IMR-90 (cell line): ENCODE results near the gene SHE. TPM values are rescaled to one million over a fixed set of nuclear protein-coding genes. Genes with fewer than 3 reads are reported as not detected.

ENCODE experiments used
- ATAC-seq: fragments of 200-7000 bp; cut with Tn5 transposase; 2 replicates; pipeline ENCODE4 v1.9.1; 2020; ENCODE audit warnings: low read depth, mild to moderate bottlenecking, moderate library complexity
- BruUV-seq: library from RNA; stranded (reverse); fragments of 400-500 nt; replicated peaks from 2 replicates; lab custom pipeline; 2021; lab: Mats Ljungman, UMichigan
- CTCF ChIA-PET: fragments of 300-600 bp; formaldehyde crosslinking; extraction: SDS; loops from one replicate; lab custom pipeline; 2021; ENCODE audit warnings: antibody characterized with exemption; lab: Yijun Ruan, JAX
- POLR2A ChIA-PET: fragments of 300-600 bp; sonication (Branson Sonifier 250); formaldehyde crosslinking; loops from one replicate; lab custom pipeline; 2022; ENCODE audit warnings: antibody characterized with exemption; ENCODE audit not compliant: unreplicated experiment; lab: Charles Lee
- DNase-seq: peaks from one replicate; pipeline ENCODE4 v3.0.0; 2013
- H2AFZ ChIP-seq: replicated peaks from 2 replicates; pipeline ENCODE3; 2013; ENCODE audit warnings: low read length, mild to moderate bottlenecking; ENCODE audit not compliant: poor library complexity
- H2AK5ac ChIP-seq: 2 replicates; pipeline ENCODE4 v1.6.1; 2013; ENCODE audit warnings: low read depth, low read length, inconsistent platforms
- H2AK9ac ChIP-seq: replicated peaks from 2 replicates; pipeline ENCODE3; 2013; ENCODE audit warnings: mild to moderate bottlenecking, low read depth, low read length, moderate library complexity; ENCODE audit not compliant: poor library complexity
- H2BK120ac ChIP-seq: 2 replicates; pipeline ENCODE4 v1.6.1; 2013; ENCODE audit warnings: low read depth, low read length, inconsistent platforms
- H2BK15ac ChIP-seq: 3 replicates; pipeline ENCODE4 v1.6.1; 2013; ENCODE audit warnings: low read depth, low read length, inconsistent platforms
- H2BK20ac ChIP-seq: 2 replicates; pipeline ENCODE4 v1.6.1; 2013; ENCODE audit warnings: low read depth, mild to moderate bottlenecking, inconsistent platforms, low read length, moderate library complexity
- H2BK5ac ChIP-seq: 2 replicates; pipeline ENCODE4 v1.6.1; 2013; ENCODE audit warnings: mild to moderate bottlenecking, low read depth, low read length, inconsistent platforms; ENCODE audit not compliant: poor library complexity, severe bottlenecking
- H3K14ac ChIP-seq: replicated peaks from 2 replicates; pipeline ENCODE4 v1.6.1; 2013; ENCODE audit warnings: low read depth, low read length, inconsistent platforms
- H3K18ac ChIP-seq: 2 replicates; pipeline ENCODE4 v1.6.1; 2013; ENCODE audit warnings: low read depth, low read length, control low read depth
- H3K23ac ChIP-seq: 2 replicates; pipeline ENCODE4 v1.6.1; 2013; ENCODE audit warnings: low read depth, low read length, inconsistent platforms
- H3K27ac ChIP-seq: 2 replicates; pipeline ENCODE4 v1.5.1; 2013; ENCODE audit warnings: mild to moderate bottlenecking, control low read depth, low read length; ENCODE audit not compliant: insufficient read depth
- H3K27me3 ChIP-seq: 2 replicates; pipeline ENCODE4 v1.6.1; 2013; ENCODE audit warnings: low read length; ENCODE audit not compliant: control insufficient read depth, insufficient read depth
- H3K36me3 ChIP-seq: 2 replicates; pipeline ENCODE4 v1.6.1; 2013; ENCODE audit warnings: low read length, mixed read lengths; ENCODE audit not compliant: control insufficient read depth, insufficient read depth
- H3K4ac ChIP-seq: 2 replicates; pipeline ENCODE4 v1.6.1; 2013; ENCODE audit warnings: low read depth, low read length, inconsistent platforms
- H3K4me1 ChIP-seq: 2 replicates; pipeline ENCODE4 v1.6.1; 2013; ENCODE audit warnings: low read length, mixed read lengths; ENCODE audit not compliant: control insufficient read depth, insufficient read depth
- H3K4me2 ChIP-seq: 2 replicates; pipeline ENCODE4 v1.6.1; 2013; ENCODE audit warnings: low read depth, mild to moderate bottlenecking, control low read depth, low read length, moderate library complexity
- H3K4me3 ChIP-seq: 2 replicates; pipeline ENCODE4 v1.5.1; 2013; ENCODE audit warnings: low read depth, mild to moderate bottlenecking, control low read depth, low read length, moderate library complexity; ENCODE audit not compliant: insufficient read depth
- H3K56ac ChIP-seq: 2 replicates; pipeline ENCODE4 v1.6.1; 2013; ENCODE audit warnings: low read length, inconsistent platforms; ENCODE audit not compliant: insufficient read depth; ENCODE audit errors: extremely low read depth
- H3K79me1 ChIP-seq, 2 experiments: 2 replicates each; pipeline ENCODE4 v1.6.1; 2013; ENCODE audit warnings: low read length in 2 of 2, inconsistent platforms in 1 of 2, low read depth in 1 of 2
- H3K9ac ChIP-seq: 2 replicates; pipeline ENCODE4 v1.6.1; 2013; ENCODE audit warnings: low read depth, low read length, control low read depth
- H3K9me1 ChIP-seq: 2 replicates; pipeline ENCODE4 v1.6.1; 2013; ENCODE audit warnings: low read length, inconsistent platforms; ENCODE audit not compliant: insufficient read depth
- H3K9me3 ChIP-seq: 2 replicates; pipeline ENCODE4 v1.6.1; 2013; ENCODE audit warnings: low read length; ENCODE audit not compliant: control insufficient read depth, insufficient read depth
- H4K20me1 ChIP-seq: 2 replicates; pipeline ENCODE4 v1.6.1; 2013; ENCODE audit warnings: low read length, inconsistent platforms; ENCODE audit not compliant: insufficient read depth
- H4K5ac ChIP-seq: 2 replicates; pipeline ENCODE4 v1.6.1; 2013; ENCODE audit warnings: mild to moderate bottlenecking, low read depth, low read length, control low read depth
- H4K8ac ChIP-seq, 2 experiments: 2 replicates each; pipeline ENCODE4 v1.6.1; 2013; ENCODE audit warnings: low read depth in 2 of 2, low read length in 2 of 2, control low read depth in 1 of 2, inconsistent platforms in 1 of 2
- H4K91ac ChIP-seq: 2 replicates; pipeline ENCODE4 v1.6.1; 2013; ENCODE audit warnings: low read depth, low read length, inconsistent platforms; ENCODE audit not compliant: insufficient read depth
- RAD21 ChIP-seq: IDR thresholded peaks from 2 replicates; pipeline ENCODE4 v1.6.1; 2012; ENCODE audit warnings: low read length, improper control_type of control experiment
- RCOR1 ChIP-seq: IDR thresholded peaks from 2 replicates; pipeline ENCODE4 v1.6.1; 2012; ENCODE audit warnings: mild to moderate bottlenecking, low read length, improper control_type of control experiment; ENCODE audit not compliant: insufficient replicate concordance
- SMC3 ChIP-seq: fragments of 150-350 bp; IDR thresholded peaks from 2 replicates; pipeline ENCODE4 v1.6.1; 2016; ENCODE audit warnings: low read depth, mild to moderate bottlenecking, antibody characterized with exemption, low read length, moderate library complexity
- WGBS, 2 experiments: methylation state at CpG; one replicate each; pipeline versions ENCODE4 v1.1.5 to v1.1.7; 2013; ENCODE audit warnings: missing lambda C conversion rate in 2 of 2; ENCODE audit not compliant: insufficient read length in 1 of 2; ENCODE audit errors: extremely low coverage in 2 of 2; 5-methylcytosine and 5-hydroxymethylcytosine counted together
- dilution Hi-C: fragments of 300-500 bp; cut with HindIII; formaldehyde crosslinking; loops from one replicate; pipeline ENCODE4 v1.14.3; 2018; ENCODE audit warnings: low sequenced_read_pairs; ENCODE audit not compliant: unreplicated experiment
- in situ Hi-C: fragments of 300-500 bp; cut with MboI; formaldehyde crosslinking; loops from 3 replicates; pipeline ENCODE4 v1.14.3; 2019; ENCODE audit warnings: low sequenced_read_pairs, inconsistent platforms, mixed read lengths
- intact Hi-C: fragments of 100-400 bp; cut with micrococcal nuclease; formaldehyde crosslinking; loops from 2 replicates; pipeline ENCODE4 v1.10.0; 2022
- polyA plus RNA-seq, 3 experiments: library from polyadenylated mRNA; depleted of rRNA; stranded (reverse); fragments of >200 nt; gene quantifications; 2 replicates each; pipeline ENCODE4 v1.2.3, GENCODE V29; 2012; ENCODE audit warnings: low replicate concordance in 1 of 3
- total RNA-seq: library from RNA; depleted of rRNA; stranded (reverse); fragments of >200 nt; gene quantifications from 2 replicates; pipeline ENCODE4 v1.2.3, GENCODE V29; 2012

Gene SHE
- total and polyA plus RNA-seq, 2 of the 4 experiments (the other 2 are of a cell fraction), result not detected

DNA sequence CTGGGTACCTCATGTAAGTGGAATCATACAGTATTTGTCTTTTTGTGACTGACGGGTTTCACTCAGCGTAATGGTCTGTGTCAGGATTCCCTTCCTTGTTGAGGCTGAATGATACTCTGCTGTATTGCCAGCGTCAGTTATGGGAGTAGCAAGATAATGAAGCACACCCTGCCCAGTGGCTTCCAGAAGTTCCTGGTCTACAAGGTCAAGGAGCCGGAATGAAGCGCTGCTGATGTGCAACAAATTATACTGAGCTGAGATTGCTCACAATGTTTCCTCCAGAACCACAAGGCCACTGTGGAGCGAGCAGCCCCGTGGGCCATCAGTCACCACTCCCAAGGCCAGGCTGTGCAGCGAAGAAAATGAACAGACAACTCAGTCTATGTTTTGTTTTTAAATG, 24.2 kb downstream of the SHE start:
- Histone ChIP-seq H3K56ac (no peak overlapping the region), H2BK120ac (no peak overlapping the region), H3K27me3 (no peaks in the 10 kb centered on the region; the same call in 1 of the 2 replicates), H3K18ac (no peak overlapping the region), H3K23ac (no peak overlapping the region), H2BK15ac (no peak overlapping the region), H2AFZ (no peak overlapping the region), H3K9me3 (no peaks in the 10 kb centered on the region), H2AK9ac (no peak overlapping the region), H3K36me3 (no peaks in the 10 kb centered on the region), H3K4me1 (no peaks in the 10 kb centered on the region; the same call in 1 of the 2 replicates), H4K91ac (no peak overlapping the region), H2BK5ac (no peak overlapping the region), H4K20me1 (no peaks in the 10 kb centered on the region), H3K9me1 (peaks cover 6% of the 10 kb centered on the region; the same call in 1 of the 2 replicates), H3K4me2 (no peak overlapping the region), H3K4me3 (no peak overlapping the region), H3K79me1 (no peaks in the 10 kb centered on the region), H3K9ac (no peak overlapping the region), H4K5ac (no peak overlapping the region), H2BK20ac (no peak overlapping the region), H3K14ac (no peak overlapping the region), H3K27ac (no peak overlapping the region), H3K4ac (no peak overlapping the region; the same call in 1 of the 2 replicates), H4K8ac (no peak overlapping the region), H2AK5ac (no peak overlapping the region)
- WGBS, 2 experiments, result no CpG with 5 or more reads among the region's 8 CpGs
- ATAC-seq (no peak), DNase-seq (no peak)
- POLR2A ChIA-PET, result no interaction called here
- intact Hi-C loops (loop anchor here (2.0 to 10.0 kb wide), 3 partner anchors 71 to 607 kb away; no protein-coding TSS in a partner anchor), dilution Hi-C loops (no loop called here), in situ Hi-C loops (no loop called here)
- TF ChIP-seq SMC3, result no peak
- TF ChIP-seq RAD21, result no peak
- TF ChIP-seq RCOR1, result no peak
- CTCF ChIA-PET, result interaction anchor here (2.0 kb wide), 1 partner anchor 69 kb away, joined by 14 read pairs; no protein-coding TSS in a partner anchor
- no TSS peak for BruUV-seq
